ENCODE data around the gene PLA2G2C. TPM values are rescaled to one million over a fixed set of nuclear protein-coding genes. Genes with fewer than 3 reads are reported as not detected.

The PLA2G2C gene
- total and polyA plus RNA-seq, 7 donors = 0.09 to 5.5 (median 1.4) TPM; not detected in 2

- intact Hi-C loops (cut with DNase I) = loop anchor here (10.0 kb wide), 1 partner anchor 982 kb away; no protein-coding TSS in a partner anchor
- TF ChIP-seq POLR2AphosphoS5 (IDR thresholded peaks at IDR 0.05) (peak in 1 of 4 donors; percentile 28), EP300 (IDR thresholded peaks at IDR 0.05) (no peak), CTCF (IDR thresholded peaks at IDR 0.05) (peak in 1 of 4 experiments; percentile 20)
- Histone ChIP-seq H3K36me3 (peaks cover 0 to 12% (median 0%) of the 10 kb centered on the region in 4 donors), H3K9me3 (no peaks in the 10 kb centered on the region), H3K4me1 (peaks cover 0 to 89% (median 83%) of the 10 kb centered on the region in 4 donors), H3K27me3 (no peaks in the 10 kb centered on the region), H3K4me3 (peak overlapping the region; percentile 60 to 77 (median 68)), H3K27ac (peak overlapping the region; percentile 85 to 99 (median 96))
- 23 to 55% methylated on average over 7 of the region's 7 CpGs for WGBS, 2 donors
- DNase-seq = peak; percentile 78
Observed at GRCh38 chr1:20187103-20187812, 940 bp upstream of the PLA2G2C start.

GRCh38 chr1:20184997-20185833 lies 1.1 kb downstream of the PLA2G2C start:
- Histone ChIP-seq H3K4me1 (peaks cover 0 to 85% (median 66%) of the 10 kb centered on the region in 4 donors), H3K4me3 (peak overlapping the region; percentile 60 to 77 (median 68)), H3K36me3 (no peaks in the 10 kb centered on the region), H3K9me3 (no peaks in the 10 kb centered on the region), H3K27me3 (no peaks in the 10 kb centered on the region), H3K27ac (peak overlapping the region; percentile 85 to 99 (median 96))
- TF ChIP-seq CTCF (IDR thresholded peaks at IDR 0.05) = no peak
- no peak for TF ChIP-seq POLR2AphosphoS5 (IDR thresholded peaks at IDR 0.05)
- TF ChIP-seq EP300 (IDR thresholded peaks at IDR 0.05) = no peak
- no peak for TF ChIP-seq POLR2A (IDR thresholded peaks at IDR 0.05)
- WGBS, 2 donors = 59 to 74% methylated on average over 17 of the region's 17 CpGs
- intact Hi-C loops (cut with DNase I) = loop anchor here (10.0 kb wide), 1 partner anchor 980 kb away; no protein-coding TSS in a partner anchor
- no peak for DNase-seq

GRCh38 chr1:20184481-20184900 lies 1.8 kb downstream of the PLA2G2C start:
- no peak for DNase-seq
- Histone ChIP-seq H3K36me3 (no peaks in the 10 kb centered on the region), H3K27ac (peak overlapping the region in 3 of 4 donors; percentile 95 to 99 (median 98)), H3K9me3 (no peaks in the 10 kb centered on the region), H3K27me3 (no peaks in the 10 kb centered on the region), H3K4me3 (no peak overlapping the region), H3K4me1 (peaks cover 0 to 85% (median 63%) of the 10 kb centered on the region in 4 donors)
- intact Hi-C loops (cut with DNase I) = loop anchor here (10.0 kb wide), 1 partner anchor 980 kb away; no protein-coding TSS in a partner anchor
- peak in 1 of 4 donors; percentile 9 for TF ChIP-seq POLR2AphosphoS5 (IDR thresholded peaks at IDR 0.05)
- no peak for TF ChIP-seq EP300 (IDR thresholded peaks at IDR 0.05)
- 61 to 71% methylated on average over 6 of the region's 6 CpGs for WGBS, 2 donors

GRCh38 chr1:20183616-20184271 lies 2.6 kb downstream of the PLA2G2C start:
- Histone ChIP-seq H3K9me3 (no peaks in the 10 kb centered on the region), H3K27me3 (no peaks in the 10 kb centered on the region), H3K4me1 (peaks cover 0 to 85% (median 63%) of the 10 kb centered on the region in 4 donors), H3K27ac (peak overlapping the region in 3 of 4 donors; percentile 95 to 99 (median 98)), H3K36me3 (no peaks in the 10 kb centered on the region), H3K4me3 (no peak overlapping the region)
- DNase-seq = peak; percentile 93
- TF ChIP-seq EP300 (IDR thresholded peaks at IDR 0.05) (peak; percentile 79 to 98 (median 90)), POLR2A (IDR thresholded peaks at IDR 0.05) (peak; percentile 11 to 15), POLR2AphosphoS5 (IDR thresholded peaks at IDR 0.05) (peak; percentile 94 to 96 (median 96)), CTCF (IDR thresholded peaks at IDR 0.05) (no peak)
- WGBS, 2 donors = 70 to 73% methylated on average over 13 of the region's 13 CpGs
- intact Hi-C loops (cut with DNase I) = loop anchor here (10.0 kb wide), 1 partner anchor 979 kb away; no protein-coding TSS in a partner anchor
